IPS DF 6.9 (cell line): ENCODE results near the gene UBE3A.

ENCODE experiments used
- DNase-seq: peaks from one replicate; pipeline ENCODE4 v3.0.0-alpha.2; 2013; ENCODE audit warnings: low read depth, low spot score
- H3K27ac ChIP-seq: one replicate; pipeline ENCODE4 v1.5.1; 2013; ENCODE audit warnings: low read length, control low read depth
- H3K27me3 ChIP-seq: 2 replicates; pipeline ENCODE4 v1.6.1; 2013; ENCODE audit warnings: mild to moderate bottlenecking, low read length; ENCODE audit not compliant: control insufficient read depth, insufficient read depth
- H3K36me3 ChIP-seq: 2 replicates; pipeline ENCODE4 v1.6.1; 2013; ENCODE audit warnings: low read length; ENCODE audit not compliant: control insufficient read depth, insufficient read depth
- H3K4me1 ChIP-seq: 2 replicates; pipeline ENCODE4 v1.6.1; 2013; ENCODE audit warnings: low read length; ENCODE audit not compliant: control insufficient read depth, insufficient read depth
- H3K4me3 ChIP-seq: 2 replicates; pipeline ENCODE4 v1.5.1; 2013; ENCODE audit warnings: mild to moderate bottlenecking, low read length
- H3K9me3 ChIP-seq: 2 replicates; pipeline ENCODE4 v1.6.1; 2013; ENCODE audit warnings: low read length, inconsistent platforms; ENCODE audit not compliant: control insufficient read depth, insufficient read depth
- WGBS: extraction: QIAGEN DNeasy Blood & Tissue Kit; methylation state at CpG from one replicate; pipeline ENCODE4 v1.1.7; 2013; ENCODE audit warnings: mixed read lengths, missing lambda C conversion rate; ENCODE audit not compliant: insufficient read length, insufficient coverage; 5-methylcytosine and 5-hydroxymethylcytosine counted together

UBE3A gene

DNA sequence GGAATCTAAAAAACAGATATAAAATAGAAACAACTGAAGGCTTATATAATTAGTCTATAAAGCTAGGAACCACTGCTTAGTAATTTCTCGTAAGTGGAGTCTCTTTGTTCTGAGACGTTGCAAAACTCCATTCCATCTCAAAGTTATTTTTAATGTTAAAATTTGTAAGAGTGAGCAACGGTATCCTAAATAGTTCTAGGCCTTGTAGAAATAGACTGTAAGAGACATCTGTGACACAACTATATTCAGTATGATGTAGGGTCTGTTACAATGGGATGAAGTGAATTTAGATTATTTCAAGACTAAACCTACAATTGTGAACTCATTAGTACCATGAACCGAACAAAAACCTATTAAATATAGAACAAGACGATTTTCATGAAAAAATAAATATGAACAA lies 57.2 kb downstream of the UBE3A start:
- Histone ChIP-seq H3K27ac (no peak overlapping the region), H3K27me3 (no peaks in the 10 kb centered on the region), H3K4me1 (no peaks in the 10 kb centered on the region), H3K36me3 (no peaks in the 10 kb centered on the region), H3K9me3 (no peaks in the 10 kb centered on the region), H3K4me3 (no peak overlapping the region)
- no CpG with 5 or more reads among the region's 5 CpGs for WGBS
- DNase-seq: no peak

- H3K36me3 ChIP-seq: 0 out of 2 replicates have a peak, but pooled peaks cover 2% of the 10 kb centered on the region
- no peak for DNase-seq
Measured at GRCh38 chr15:25378501-25378901, 60.3 kb downstream of the UBE3A start.

GRCh38 chr15:25375557-25375956 lies 63.3 kb downstream of the UBE3A start:
- no peaks in the 10 kb centered on the region for H3K4me1 ChIP-seq
- DNase-seq: no peak
- H3K4me3 ChIP-seq: no peak overlapping the region
- H3K27me3 ChIP-seq: no peaks in the 10 kb centered on the region
- H3K9me3 ChIP-seq: no peaks in the 10 kb centered on the region
- peaks cover 9% of the 10 kb centered on the region; the same call in 1 of the 2 replicates for H3K36me3 ChIP-seq
- no CpG with 5 or more reads among the region's 5 CpGs for WGBS
- H3K27ac ChIP-seq: no peak overlapping the region

More at GRCh38 chr15:25378501-25378901, 60.3 kb downstream of the UBE3A start:
- no peak overlapping the region for H3K4me3 ChIP-seq
- H3K27ac ChIP-seq: no peak overlapping the region
- no peaks in the 10 kb centered on the region for H3K27me3 ChIP-seq
- WGBS: no CpG with 5 or more reads among the region's 2 CpGs
- H3K4me1 ChIP-seq: no peaks in the 10 kb centered on the region
- H3K9me3 ChIP-seq: no peaks in the 10 kb centered on the region

DNA sequence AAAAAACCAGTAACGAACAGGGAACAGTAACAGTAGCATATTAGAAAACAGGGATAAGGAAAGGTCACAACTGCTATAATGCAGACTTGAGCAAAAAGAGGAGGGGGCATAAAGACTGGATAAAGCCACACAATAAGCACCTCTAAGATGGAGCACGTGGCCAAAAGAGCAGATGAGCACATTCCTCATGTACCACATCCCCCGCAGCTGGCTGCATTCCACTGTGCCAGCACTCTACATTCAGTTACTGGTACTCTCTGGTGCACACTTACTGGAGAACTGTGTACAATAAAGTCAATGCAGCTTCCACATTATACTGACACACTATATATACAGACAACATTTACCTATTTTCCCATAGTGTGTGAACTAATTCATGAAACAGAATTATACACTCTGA lies 64.7 kb downstream of the UBE3A start:
- DNase-seq: no peak
- no peaks in the 10 kb centered on the region for H3K9me3 ChIP-seq
- WGBS: no CpG with 5 or more reads among the region's 3 CpGs
- H3K4me1 ChIP-seq: no peaks in the 10 kb centered on the region
- no peaks in the 10 kb centered on the region for H3K27me3 ChIP-seq
- H3K36me3 ChIP-seq: peaks cover 9% of the 10 kb centered on the region; the same call in 1 of the 2 replicates
- no peak overlapping the region for H3K4me3 ChIP-seq
- no peak overlapping the region for H3K27ac ChIP-seq

- H3K27ac ChIP-seq: no peak overlapping the region
- no peaks in the 10 kb centered on the region for H3K9me3 ChIP-seq
- no peak overlapping the region for H3K4me3 ChIP-seq
- whole genome bisulfite sequencing: no CpG with 5 or more reads among the region's 1 CpG
- H3K36me3 ChIP-seq: peaks cover 9% of the 10 kb centered on the region; the same call in 1 of the 2 replicates
- no peak for DNase-seq
- no peaks in the 10 kb centered on the region for H3K4me1 ChIP-seq
- H3K27me3 ChIP-seq: no peaks in the 10 kb centered on the region
Measured at GRCh38 chr15:25372298-25372697, 66.5 kb downstream of the UBE3A start.

- H3K27me3 ChIP-seq: no peaks in the 10 kb centered on the region
- H3K9me3 ChIP-seq: no peaks in the 10 kb centered on the region
- no peak overlapping the region for H3K27ac ChIP-seq
- H3K36me3 ChIP-seq: peaks cover 7% of the 10 kb centered on the region; the same call in 1 of the 2 replicates
- no peaks in the 10 kb centered on the region for H3K4me1 ChIP-seq
- no CpG with 5 or more reads among the region's 1 CpG for WGBS
- DNase-seq: no peak
- H3K4me3 ChIP-seq: no peak overlapping the region
Measured at GRCh38 chr15:25368850-25369249, 70.0 kb downstream of the UBE3A start.

- WGBS: no CpG with 5 or more reads among the region's 1 CpG
- DNase-seq: no peak
- Histone ChIP-seq H3K27ac (no peak overlapping the region), H3K4me3 (no peak overlapping the region), H3K9me3 (no peaks in the 10 kb centered on the region), H3K27me3 (no peaks in the 10 kb centered on the region), H3K36me3 (peaks cover 3% of the 10 kb centered on the region; the same call in 1 of the 2 replicates), H3K4me1 (no peaks in the 10 kb centered on the region)
Measured at GRCh38 chr15:25366058-25366457, 72.8 kb downstream of the UBE3A start.

DNA sequence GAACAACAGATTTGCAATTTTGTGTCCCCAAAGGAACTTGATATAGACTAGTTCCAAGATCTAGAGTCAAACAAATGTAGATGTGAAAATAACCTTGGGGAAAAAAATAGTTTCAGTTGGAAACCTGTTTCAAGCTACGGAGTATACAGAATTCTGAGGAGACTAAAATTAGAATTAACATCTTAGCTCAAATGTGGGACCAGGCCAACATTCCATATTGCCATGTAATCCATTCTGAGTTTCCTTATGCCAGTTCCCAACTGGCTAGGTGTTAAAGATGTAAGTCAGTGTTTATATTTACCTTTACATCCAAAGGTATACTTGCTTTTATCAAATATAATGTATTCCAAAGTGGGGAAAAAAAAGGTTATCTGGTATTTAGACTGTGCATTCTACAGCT lies 76.3 kb downstream of the UBE3A start:
- H3K4me3 ChIP-seq: no peak overlapping the region
- DNase-seq: no peak
- H3K27ac ChIP-seq: no peak overlapping the region
- H3K9me3 ChIP-seq: no peaks in the 10 kb centered on the region
- no peaks in the 10 kb centered on the region for H3K4me1 ChIP-seq
- no peaks in the 10 kb centered on the region for H3K27me3 ChIP-seq
- no peaks in the 10 kb centered on the region for H3K36me3 ChIP-seq
- WGBS: no CpG with 5 or more reads among the region's 1 CpG

GRCh38 chr15:25347707-25348106 lies 91.1 kb downstream of the UBE3A start:
- no CpG with 5 or more reads among the region's 2 CpGs for WGBS
- Histone ChIP-seq H3K36me3 (no peaks in the 10 kb centered on the region), H3K27me3 (no peaks in the 10 kb centered on the region), H3K27ac (no peak overlapping the region), H3K4me3 (no peak overlapping the region), H3K4me1 (no peaks in the 10 kb centered on the region), H3K9me3 (no peaks in the 10 kb centered on the region)
- DNase-seq: no peak

DNA sequence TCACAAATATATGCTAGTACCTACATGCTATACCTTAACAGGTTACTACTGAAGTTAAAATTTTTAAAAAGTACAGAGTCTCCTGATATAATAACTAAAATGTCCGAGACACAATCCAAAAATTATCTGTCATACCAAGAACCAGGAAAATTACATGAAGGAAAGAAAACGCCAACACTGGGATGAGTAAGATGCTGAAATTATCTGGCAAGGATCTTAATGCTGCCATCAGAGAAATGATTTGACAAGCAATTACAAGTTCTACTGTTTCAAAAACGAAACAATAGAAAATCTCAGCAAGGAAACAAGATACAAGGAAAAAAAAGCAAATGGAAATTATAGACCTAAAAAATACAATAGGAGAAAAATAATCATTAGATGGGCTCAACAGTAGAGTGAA lies 92.5 kb downstream of the UBE3A start:
- Histone ChIP-seq H3K27me3 (no peaks in the 10 kb centered on the region), H3K27ac (no peak overlapping the region), H3K4me3 (no peak overlapping the region), H3K36me3 (no peaks in the 10 kb centered on the region), H3K4me1 (no peaks in the 10 kb centered on the region), H3K9me3 (no peaks in the 10 kb centered on the region)
- no peak for DNase-seq
- WGBS: no CpG with 5 or more reads among the region's 3 CpGs

DNA sequence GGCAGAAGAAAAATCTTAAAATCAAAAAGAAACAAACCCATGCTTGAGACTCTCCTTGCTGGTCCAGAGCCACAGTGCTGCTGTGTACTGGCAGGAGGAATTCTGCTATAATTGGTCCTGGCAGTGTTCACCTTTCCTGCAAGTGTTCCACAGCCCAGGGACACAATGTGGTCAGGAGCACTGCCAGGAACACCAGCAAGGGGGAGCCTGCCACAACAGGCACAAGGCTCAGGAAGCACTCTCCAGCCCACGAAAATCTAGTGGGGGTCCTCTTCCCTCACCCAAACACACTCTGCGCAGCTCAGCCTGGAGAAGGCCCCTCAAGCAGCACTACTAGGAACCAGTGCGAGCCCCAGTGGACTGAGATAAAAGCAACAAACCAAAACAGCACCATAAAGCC lies 92.9 kb downstream of the UBE3A start:
- no peaks in the 10 kb centered on the region for H3K9me3 ChIP-seq
- no CpG with 5 or more reads among the region's 3 CpGs for whole genome bisulfite sequencing
- no peak overlapping the region for H3K27ac ChIP-seq

More for the DNA sequence above, 92.9 kb downstream of the UBE3A start:
- no peaks in the 10 kb centered on the region for H3K36me3 ChIP-seq
- no peaks in the 10 kb centered on the region for H3K4me1 ChIP-seq
- DNase-seq: no peak
- H3K27me3 ChIP-seq: no peaks in the 10 kb centered on the region
- H3K4me3 ChIP-seq: no peak overlapping the region
